Heart right ventricle (tissue), 16 donors: ENCODE data around the gene TP53TG3D. TPM values are rescaled to one million over a fixed set of nuclear protein-coding genes. Genes with fewer than 3 reads are reported as not detected.
A peak's percentile ranks its signal among the peaks of the same experiment; 100 is the strongest.
"Not testable (repeated sequence)": the region's sequence is repeated elsewhere in the genome, so short reads cannot be mapped to it uniquely, and the experiment has no call there.

ENCODE experiments used
- ATAC-seq, 8 donors: fragments of 200-7000 bp; cut with Tn5 transposase; one replicate each; pipeline ENCODE4 v1.9.1; 2020; ENCODE audit warnings: mild to moderate bottlenecking in 8 of 8, moderate library complexity in 8 of 8, moderate number of reproducible peaks in 1 of 8
- DNase-seq, 2 donors: peaks; one replicate each; pipeline ENCODE4 v3.0.0-alpha.2; 2020
- H3K27ac ChIP-seq, 10 donors: fragments of 200-600 bp; sonication (generic) in 2 of 10; one replicate each; pipeline versions ENCODE4 v1.5.0 to v1.8.0; 2020 to 2022; ENCODE audit warnings: mild to moderate bottlenecking in 3 of 10
- H3K27me3 ChIP-seq, 7 donors: fragments of 200-600 bp; one replicate each; pipeline ENCODE4 v1.8.0; 2021 to 2022; ENCODE audit warnings: mild to moderate bottlenecking in 2 of 7
- H3K36me3 ChIP-seq, 9 donors: fragments of 200-600 bp; sonication (generic) in 1 of 9; one replicate each; pipeline versions ENCODE4 v1.5.0 to v1.8.0; 2020 to 2022; ENCODE audit warnings: mild to moderate bottlenecking in 2 of 9
- H3K4me1 ChIP-seq, 9 donors: fragments of 200-600 bp; sonication (generic) in 1 of 9; one replicate each; pipeline versions ENCODE4 v1.5.0 to v1.8.0; 2020 to 2022; ENCODE audit warnings: mild to moderate bottlenecking in 4 of 9
- H3K4me3 ChIP-seq, 10 donors: fragments of 200-600 bp; sonication (generic) in 2 of 10; one replicate each; pipeline versions ENCODE4 v1.5.0 to v1.8.0; 2020 to 2022; ENCODE audit warnings: mild to moderate bottlenecking in 7 of 10, moderate library complexity in 2 of 10
- H3K9me3 ChIP-seq, 11 donors: fragments of 200-600 bp in 10 of 11; sonication (generic) in 2 of 11; one replicate each; pipeline versions ENCODE4 v1.5.0 to v1.8.0; 2013 to 2022; ENCODE audit warnings: mild to moderate bottlenecking in 2 of 11, control low read depth in 1 of 11, moderate library complexity in 1 of 11
- WGBS, 2 donors: extraction: QIAGEN DNeasy Blood & Tissue Kit; methylation state at CpG; one replicate each; pipeline ENCODE4 v1.1.7; 2013; ENCODE audit warnings: inconsistent platforms in 1 of 2; 5-methylcytosine and 5-hydroxymethylcytosine counted together
- intact Hi-C, 10 donors: fragments of 100-400 bp; cut with DNase I; formaldehyde crosslinking; loops; one replicate each; pipeline versions ENCODE4 v1.11.1 to v1.14.2; 2022
- polyA plus RNA-seq, 2 donors: library from polyadenylated mRNA; stranded (reverse); fragments of 200-250 nt; gene quantifications; one replicate each; pipeline ENCODE4 v1.2.3, GENCODE V29; 2013
- total RNA-seq, 10 donors: library from RNA; stranded (reverse); fragmentation: NEBNext Ultra II Directional in 3 of 10; extraction: Animal tissue kit (Norgen Biotek cat#: 25700) in 3 of 10; gene quantifications; one replicate each; pipeline versions ENCODE4 v1.2.1 to v1.2.4, GENCODE V29; 2021 to 2023
- donor health status: Arrhythmogenic right ventricular cardiomyopathy.
- donor health status: ischemic (EF 13 %, LVEDD 7.1; RV severe dilation, severe dysfunction).
- donor health status: healthy with polysubstance abuse.
- donor health status: DM: no; HTN: yes; CAD: no.
- donor health status: DM: no; HTN: no; CAD: no.
- donor health status: ischemic (EF 25% LVEDD 6.9; RV normal size, moderate dysfunction).
- donor health status: ischemic (EF 25% LVEDD 5.7; RV mildly dilated, moderate dysfunction).
- donor health status: healthy.
- donor health status: DM: yes; HTN: yes; CAD: no.
- donor health status: Ischemic cardiomyopathy.
- donor health status: ischemic (EF 35%, LVEDD 5.7; RV mildly dilated, moderate dysfunction).
- donor health status: nonischemic (EF 11% LVEDD 7.7; RV severe dilation, severe dysfunction).
- donor health status: DM: yes; HTN: yes; CAD: no.
- donor health status: PGD.
- donor health status: ischemic (EF 29% LVEDD 5.4; RV normal size, mild dysfunction).
- donor health status: nonischemic (EF 23%, LVEDD 6.1; RV moderate dilation, normal function).

TP53TG3D gene
- total and polyA plus RNA-seq, 12 donors = 0.13 to 1.6 (median 0.60) TPM; not detected in 3

DNA sequence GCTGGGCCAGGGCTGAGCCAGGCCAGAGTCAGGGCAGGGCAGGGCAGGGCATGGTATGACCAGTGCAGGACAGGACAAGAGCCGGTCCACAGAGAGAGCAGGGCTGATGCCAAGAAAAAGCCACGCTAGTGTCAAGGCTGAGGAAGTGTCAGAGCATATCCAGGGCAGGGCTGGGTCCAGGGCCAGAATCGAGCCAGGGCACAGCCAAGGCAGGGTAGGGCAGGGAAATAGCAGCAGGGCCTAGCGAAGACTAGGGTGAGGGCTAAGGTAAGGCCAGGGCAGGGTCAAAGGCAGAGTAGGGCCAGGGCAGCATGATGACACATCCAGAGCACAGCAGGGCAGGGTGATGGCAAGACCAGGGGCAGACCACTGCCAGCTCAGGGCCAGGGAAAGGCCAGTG is 49.7 kb downstream of the TP53TG3D start:
- intact Hi-C loops = not testable (repeated sequence)
- peak in 1 of 8 donors; percentile 73 for ATAC-seq

More for the DNA sequence above, 49.7 kb downstream of the TP53TG3D start:
- not testable (repeated sequence) for H3K27me3 ChIP-seq, H3K36me3 ChIP-seq, DNase-seq, H3K9me3 ChIP-seq, H3K4me3 ChIP-seq, H3K27ac ChIP-seq, H3K4me1 ChIP-seq
- WGBS, 2 donors = no CpG with 5 or more reads among the region's 4 CpGs
